Colonic mucosa (tissue), 4 donors: ENCODE data around the gene DROSHA. TPM values are rescaled to one million over a fixed set of nuclear protein-coding genes. Genes with fewer than 3 reads are reported as not detected.
"Not testable (repeated sequence)": the region's sequence is repeated elsewhere in the genome, so short reads cannot be mapped to it uniquely, and the experiment has no call there.

ENCODE experiments used
- DNase-seq: peaks from one replicate; pipeline ENCODE4 v3.0.0-alpha.2; 2020
- H3K27ac ChIP-seq: fragments of 200-600 bp; one replicate; pipeline ENCODE4 v1.8.0; 2021
- H3K27me3 ChIP-seq: fragments of 200-600 bp; one replicate; pipeline ENCODE4 v1.8.0; 2021
- H3K36me3 ChIP-seq: fragments of 200-600 bp; one replicate; pipeline ENCODE4 v1.8.0; 2021
- H3K4me1 ChIP-seq: fragments of 200-600 bp; one replicate; pipeline ENCODE4 v1.8.0; 2021; ENCODE audit warnings: mild to moderate bottlenecking
- H3K4me3 ChIP-seq: fragments of 200-600 bp; one replicate; pipeline ENCODE4 v1.8.0; 2021
- H3K9ac ChIP-seq, 2 donors: one replicate each; pipeline ENCODE4 v1.7.0; 2013; ENCODE audit warnings: control low read depth in 2 of 2, low read depth in 2 of 2, low read length in 2 of 2
- H3K9me3 ChIP-seq: fragments of 200-600 bp; one replicate; pipeline ENCODE4 v1.8.0; 2021
- intact Hi-C: fragments of 100-400 bp; cut with DNase I; formaldehyde crosslinking; loops from one replicate; pipeline ENCODE4 v1.14.1; 2022
- total RNA-seq, 2 donors: library from RNA; stranded (reverse); fragmentation: NEBNext Ultra II Directional in 1 of 2; extraction: Animal tissue kit (Norgen Biotek cat#: 25700) in 1 of 2; gene quantifications; one replicate each; pipeline ENCODE4 v1.2.1, GENCODE V29; 2021
- TF ChIP-seq, protein P1 (sequence below): fragments of 200-600 bp; IDR thresholded peaks from one replicate; pipeline ENCODE4 v1.8.0; 2022; ENCODE audit warnings: antibody characterized with exemption, mild to moderate bottlenecking
- donor health status: healthy.
- donor health status: DM: no; HTN: no; CAD: no.
- donor health status: DM: no; HTN: no; CAD: no.

DROSHA gene
- total RNA-seq, 2 donors from 2014 or later = 49.2 to 61.6 TPM

DNA sequence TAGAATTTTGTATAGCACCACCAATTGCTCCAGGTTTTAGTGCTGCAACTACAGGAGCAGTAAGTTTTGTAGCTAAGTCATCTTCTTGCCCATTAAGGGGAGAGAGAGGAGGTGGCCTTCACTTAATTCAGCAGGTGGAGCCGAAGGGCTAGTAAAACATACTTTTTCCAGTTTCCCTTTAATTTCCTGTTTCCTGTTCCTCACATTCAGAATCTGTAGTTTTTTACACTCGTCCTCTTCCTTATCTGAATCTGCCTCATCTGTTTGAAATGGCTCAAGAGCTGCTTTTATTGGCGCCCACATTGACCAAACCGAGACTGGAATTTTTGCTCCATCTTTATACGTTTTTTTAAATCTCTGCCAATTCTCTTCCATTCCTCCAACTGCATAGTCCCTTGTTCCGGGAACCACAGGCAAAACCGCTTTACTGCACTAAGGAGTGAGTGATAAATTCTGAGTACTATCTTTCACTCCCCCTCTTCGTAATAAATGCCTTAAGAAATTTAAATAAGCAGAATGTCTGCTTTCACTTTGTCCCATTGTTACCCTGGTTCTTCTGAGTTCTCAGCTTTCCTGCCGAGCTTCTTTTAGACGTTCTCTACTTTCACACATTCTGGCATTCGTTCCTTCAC is 133.9 kb downstream of the DROSHA start:
- DNase-seq = no peak
- intact Hi-C loops = no loop called here
- Histone ChIP-seq H3K4me1 (no peaks in the 10 kb centered on the region), H3K9me3 (no peaks in the 10 kb centered on the region), H3K36me3 (no peaks in the 10 kb centered on the region), H3K9ac (no peak overlapping the region), H3K27ac (no peak overlapping the region), H3K27me3 (no peaks in the 10 kb centered on the region), H3K4me3 (no peak overlapping the region)
- TF ChIP-seq, protein P1, sequence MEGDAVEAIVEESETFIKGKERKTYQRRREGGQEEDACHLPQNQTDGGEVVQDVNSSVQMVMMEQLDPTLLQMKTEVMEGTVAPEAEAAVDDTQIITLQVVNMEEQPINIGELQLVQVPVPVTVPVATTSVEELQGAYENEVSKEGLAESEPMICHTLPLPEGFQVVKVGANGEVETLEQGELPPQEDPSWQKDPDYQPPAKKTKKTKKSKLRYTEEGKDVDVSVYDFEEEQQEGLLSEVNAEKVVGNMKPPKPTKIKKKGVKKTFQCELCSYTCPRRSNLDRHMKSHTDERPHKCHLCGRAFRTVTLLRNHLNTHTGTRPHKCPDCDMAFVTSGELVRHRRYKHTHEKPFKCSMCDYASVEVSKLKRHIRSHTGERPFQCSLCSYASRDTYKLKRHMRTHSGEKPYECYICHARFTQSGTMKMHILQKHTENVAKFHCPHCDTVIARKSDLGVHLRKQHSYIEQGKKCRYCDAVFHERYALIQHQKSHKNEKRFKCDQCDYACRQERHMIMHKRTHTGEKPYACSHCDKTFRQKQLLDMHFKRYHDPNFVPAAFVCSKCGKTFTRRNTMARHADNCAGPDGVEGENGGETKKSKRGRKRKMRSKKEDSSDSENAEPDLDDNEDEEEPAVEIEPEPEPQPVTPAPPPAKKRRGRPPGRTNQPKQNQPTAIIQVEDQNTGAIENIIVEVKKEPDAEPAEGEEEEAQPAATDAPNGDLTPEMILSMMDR = no peak

DNA sequence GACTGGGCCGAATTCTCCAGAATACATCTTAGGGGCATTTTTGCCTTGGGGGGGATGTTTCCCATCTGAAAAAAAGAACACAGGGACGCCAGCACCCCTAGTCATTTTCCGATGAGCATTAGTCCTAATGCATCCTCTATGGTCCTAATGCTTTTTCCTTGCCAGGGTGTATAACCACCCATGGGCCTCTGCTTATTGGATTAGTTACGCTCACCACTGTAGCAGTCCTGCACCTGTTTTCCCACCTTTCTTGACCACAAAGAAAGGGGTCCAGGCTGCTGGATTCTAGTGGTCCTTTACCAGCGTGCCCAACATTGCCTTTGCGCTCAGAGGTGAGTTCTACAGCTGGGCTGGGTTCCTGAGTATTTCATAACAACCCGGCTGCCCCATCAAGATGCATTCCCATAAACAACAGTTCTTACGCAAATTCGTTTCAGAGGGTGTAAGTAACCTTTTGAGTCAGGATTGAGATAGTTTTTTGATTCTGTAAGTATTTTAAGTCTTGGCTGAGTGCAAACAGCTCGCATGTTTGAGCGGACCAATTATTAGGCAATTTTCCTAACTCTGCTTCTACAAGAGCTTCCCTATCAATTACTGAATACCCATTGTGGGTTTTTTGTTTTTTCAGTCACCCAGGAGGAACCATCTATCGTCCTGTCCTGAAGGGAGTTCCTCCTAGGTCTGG is 135.1 kb downstream of the DROSHA start:
- Histone ChIP-seq H3K9me3 (no peaks in the 10 kb centered on the region), H3K4me1 (no peaks in the 10 kb centered on the region), H3K9ac (no peak overlapping the region), H3K27me3 (no peaks in the 10 kb centered on the region), H3K36me3 (no peaks in the 10 kb centered on the region), H3K27ac (no peak overlapping the region), H3K4me3 (no peak overlapping the region)
- DNase-seq = no peak
- intact Hi-C loops = no loop called here
- TF ChIP-seq, protein P1 = no peak

GRCh38 chr5:31395450-31396045 is 136.3 kb downstream of the DROSHA start:
- H3K27me3 ChIP-seq, H3K9me3 ChIP-seq, H3K9ac ChIP-seq, H3K27ac ChIP-seq, intact Hi-C loops, DNase-seq, H3K4me3 ChIP-seq, H3K36me3 ChIP-seq, H3K4me1 ChIP-seq: not testable (repeated sequence)

- H3K4me1 ChIP-seq = no peaks in the 10 kb centered on the region
- no peak overlapping the region for H3K27ac ChIP-seq
- no peaks in the 10 kb centered on the region for H3K9me3 ChIP-seq
- no peak overlapping the region for H3K4me3 ChIP-seq
- no peak for DNase-seq
- H3K9ac ChIP-seq = no peak overlapping the region
- TF ChIP-seq, protein P1 = no peak
- H3K36me3 ChIP-seq = no peaks in the 10 kb centered on the region
- no peaks in the 10 kb centered on the region for H3K27me3 ChIP-seq
- intact Hi-C loops = no loop called here
Measured at GRCh38 chr5:31393126-31393525, 138.8 kb downstream of the DROSHA start.

- Histone ChIP-seq H3K27ac (no peak overlapping the region), H3K9me3 (no peaks in the 10 kb centered on the region), H3K27me3 (no peaks in the 10 kb centered on the region), H3K4me1 (no peaks in the 10 kb centered on the region), H3K36me3 (no peaks in the 10 kb centered on the region), H3K4me3 (no peak overlapping the region), H3K9ac (no peak overlapping the region)
- TF ChIP-seq, protein P1 = no peak
- intact Hi-C loops = no loop called here
- DNase-seq = no peak
Measured at GRCh38 chr5:31392061-31392460, 139.8 kb downstream of the DROSHA start.

GRCh38 chr5:31390256-31390655 is 141.6 kb downstream of the DROSHA start:
- TF ChIP-seq, protein P1 = no peak
- Histone ChIP-seq H3K27ac (no peak overlapping the region), H3K4me3 (no peak overlapping the region), H3K9ac (no peak overlapping the region), H3K27me3 (no peaks in the 10 kb centered on the region), H3K9me3 (no peaks in the 10 kb centered on the region), H3K36me3 (no peaks in the 10 kb centered on the region), H3K4me1 (no peaks in the 10 kb centered on the region)
- intact Hi-C loops = no loop called here
- DNase-seq = no peak
